Lower lobe of right lung (tissue), 2 donors: ENCODE results near the gene ABCA7. TPM values are rescaled to one million over a fixed set of nuclear protein-coding genes. Genes with fewer than 3 reads are reported as not detected.

Source experiments
- ATAC-seq, 2 donors: fragments of 200-7000 bp; cut with Tn5 transposase; one replicate each; pipeline ENCODE4 v1.9.1; 2020 to 2022; ENCODE audit warnings: mild to moderate bottlenecking in 2 of 2, moderate library complexity in 2 of 2
- DNase-seq: peaks from one replicate; pipeline ENCODE4 v3.0.0-alpha.2; 2020
- H3K27ac ChIP-seq: fragments of 200-600 bp; one replicate; pipeline ENCODE4 v1.8.0; 2022
- H3K27me3 ChIP-seq: fragments of 200-600 bp; one replicate; pipeline ENCODE4 v1.8.0; 2022; ENCODE audit warnings: low read depth
- H3K36me3 ChIP-seq: fragments of 200-600 bp; one replicate; pipeline ENCODE4 v1.8.0; 2022; ENCODE audit warnings: mild to moderate bottlenecking
- H3K4me1 ChIP-seq: fragments of 200-600 bp; one replicate; pipeline ENCODE4 v1.8.0; 2022
- H3K4me3 ChIP-seq: fragments of 200-600 bp; one replicate; pipeline ENCODE4 v1.8.0; 2022; ENCODE audit warnings: mild to moderate bottlenecking
- H3K9me3 ChIP-seq: fragments of 200-600 bp; one replicate; pipeline ENCODE4 v1.8.0; 2022
- CTCF ChIP-seq: fragments of 200-600 bp; IDR thresholded peaks from one replicate; pipeline ENCODE4 v1.8.0; 2022; ENCODE audit warnings: antibody characterized with exemption, mild to moderate bottlenecking
- intact Hi-C: fragments of 100-400 bp; cut with DNase I; formaldehyde crosslinking; loops from one replicate; pipeline ENCODE4 v1.11.0; 2022
- total RNA-seq: library from RNA; stranded (reverse); fragmentation: NEBNext Ultra II Directional; extraction: Animal tissue kit (Norgen Biotek cat#: 25700); gene quantifications from one replicate; pipeline ENCODE4 v1.2.1, GENCODE V29; 2021
- donor health status: DM: no; HTN: yes; CAD: no; lungs with severe emphysema.

Gene ABCA7
- total RNA-seq, 1 donor from 2014 or later, result 53.3 TPM

DNA sequence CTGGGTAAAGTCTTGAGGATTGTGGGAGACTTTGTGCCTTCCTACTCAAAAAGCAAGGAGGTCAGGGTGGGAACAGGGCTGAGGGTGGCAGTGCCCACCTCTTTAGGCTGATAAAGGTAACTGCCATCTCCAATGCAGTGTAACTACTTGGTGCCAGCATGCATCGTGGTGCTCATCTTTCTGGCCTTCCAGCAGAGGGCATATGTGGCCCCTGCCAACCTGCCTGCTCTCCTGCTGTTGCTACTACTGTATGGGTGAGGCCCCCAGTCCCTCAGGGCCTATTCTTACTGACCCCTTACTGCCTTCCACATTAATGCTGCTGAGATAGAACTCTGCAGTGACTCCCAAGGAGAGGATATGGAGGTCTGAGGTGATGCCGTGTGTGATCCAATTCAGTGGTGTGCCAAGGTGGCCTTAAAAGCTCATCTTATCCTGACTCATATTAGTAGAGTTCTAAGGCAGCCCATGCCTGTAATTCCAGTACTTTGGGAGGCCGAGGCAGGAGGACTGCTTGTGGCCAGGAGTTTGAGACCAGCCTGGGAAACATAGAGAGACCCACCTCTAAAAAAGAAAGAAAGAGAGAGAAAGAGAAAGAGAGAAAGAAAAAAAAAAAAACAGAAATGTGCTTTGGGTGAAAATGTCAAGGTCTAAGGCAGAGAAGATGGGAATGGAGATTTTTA is 17.4 kb downstream of the ABCA7 start:
- no peak for DNase-seq
- peaks cover 6% of the 10 kb centered on the region for H3K36me3 ChIP-seq
- ATAC-seq, result peak; percentile 30 to 66
- peak; percentile 26 for TF ChIP-seq CTCF
- no peaks in the 10 kb centered on the region for H3K27me3 ChIP-seq
- intact Hi-C loops, result no loop called here
- H3K9me3 ChIP-seq, result peaks cover 20% of the 10 kb centered on the region
- no peak overlapping the region for H3K4me3 ChIP-seq
- no peaks in the 10 kb centered on the region for H3K4me1 ChIP-seq
- H3K27ac ChIP-seq, result no peak overlapping the region

DNA sequence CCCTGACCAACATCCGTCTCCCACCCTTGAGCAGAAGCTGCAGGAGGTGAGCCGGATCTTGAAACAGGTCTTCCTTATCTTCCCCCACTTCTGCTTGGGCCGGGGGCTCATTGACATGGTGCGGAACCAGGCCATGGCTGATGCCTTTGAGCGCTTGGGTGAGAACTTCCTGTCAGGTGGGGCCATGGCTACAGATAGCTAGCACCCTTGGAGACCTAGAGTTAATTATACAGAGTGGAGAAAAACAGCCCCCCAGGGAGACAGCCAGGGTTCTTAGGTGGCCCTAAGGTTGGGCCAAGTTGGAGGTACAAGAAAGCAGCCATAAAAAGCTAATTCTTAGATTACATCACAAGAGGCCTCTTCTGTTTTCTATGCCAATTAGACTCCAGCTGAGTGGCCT is 18.2 kb downstream of the ABCA7 start:
- Histone ChIP-seq H3K27ac (no peak overlapping the region), H3K36me3 (peaks cover 6% of the 10 kb centered on the region), H3K4me1 (no peaks in the 10 kb centered on the region), H3K27me3 (no peaks in the 10 kb centered on the region), H3K4me3 (no peak overlapping the region), H3K9me3 (peaks cover 20% of the 10 kb centered on the region)
- no peak for TF ChIP-seq CTCF
- ATAC-seq (no peak), DNase-seq (no peak)
- intact Hi-C loops, result no loop called here

DNA sequence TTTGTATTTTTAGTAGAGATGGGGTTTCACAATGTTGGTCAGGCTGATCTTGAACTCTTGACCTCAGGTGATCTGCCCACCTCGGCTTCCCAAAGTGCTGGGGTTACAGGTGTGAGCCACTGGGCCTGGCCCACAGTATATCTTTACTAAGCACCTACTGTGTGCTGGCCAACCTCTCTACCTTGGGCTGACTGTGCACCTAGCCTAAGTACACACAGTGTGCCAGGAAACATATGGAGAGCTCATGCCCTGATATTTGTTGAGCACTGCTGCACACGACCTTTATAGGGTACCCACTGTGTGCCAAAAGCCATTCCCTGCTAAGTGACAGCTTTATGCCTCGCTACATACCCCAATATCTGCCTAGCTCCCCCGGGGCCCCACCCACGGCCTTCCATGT is 20.8 kb downstream of the ABCA7 start:
- H3K27me3 ChIP-seq, result no peaks in the 10 kb centered on the region
- no peak for DNase-seq
- H3K27ac ChIP-seq, result no peak overlapping the region
- peaks cover 13% of the 10 kb centered on the region for H3K4me1 ChIP-seq
- no peak for TF ChIP-seq CTCF
- H3K4me3 ChIP-seq, result no peak overlapping the region
- H3K9me3 ChIP-seq, result peaks cover 20% of the 10 kb centered on the region
- no peak for ATAC-seq
- H3K36me3 ChIP-seq, result no peaks in the 10 kb centered on the region
- intact Hi-C loops, result no loop called here

DNA sequence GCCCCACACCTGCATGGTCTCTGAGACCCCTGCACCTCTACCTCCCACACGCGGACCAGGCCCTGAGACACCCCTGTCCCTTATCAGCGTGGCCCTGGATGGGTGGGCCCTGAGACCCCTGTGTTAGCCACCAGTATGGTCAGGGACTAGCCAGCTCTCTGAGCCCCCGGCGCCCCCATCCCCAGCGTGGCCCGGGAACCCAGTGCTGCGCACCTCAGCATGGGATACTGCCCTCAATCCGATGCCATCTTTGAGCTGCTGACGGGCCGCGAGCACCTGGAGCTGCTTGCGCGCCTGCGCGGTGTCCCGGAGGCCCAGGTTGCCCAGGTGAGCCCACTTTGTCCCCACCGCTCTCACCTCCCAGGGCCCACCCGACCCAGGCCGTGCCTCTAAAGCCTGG is 22.1 kb downstream of the ABCA7 start:
- intact Hi-C loops, result no loop called here
- peaks cover 13% of the 10 kb centered on the region for H3K9me3 ChIP-seq
- no peak overlapping the region for H3K4me3 ChIP-seq
- H3K27me3 ChIP-seq, result no peaks in the 10 kb centered on the region
- H3K36me3 ChIP-seq, result no peaks in the 10 kb centered on the region
- peak; percentile 50 for DNase-seq
- no peak overlapping the region for H3K27ac ChIP-seq
- H3K4me1 ChIP-seq, result peaks cover 26% of the 10 kb centered on the region
- no peak for ATAC-seq
- TF ChIP-seq CTCF, result no peak

- Histone ChIP-seq H3K9me3 (peaks cover 8% of the 10 kb centered on the region), H3K4me3 (no peak overlapping the region), H3K27me3 (no peaks in the 10 kb centered on the region), H3K27ac (no peak overlapping the region), H3K36me3 (no peaks in the 10 kb centered on the region), H3K4me1 (peaks cover 31% of the 10 kb centered on the region)
- no peak for TF ChIP-seq CTCF
- DNase-seq (peak; percentile 56), ATAC-seq (no peak)
- intact Hi-C loops, result no loop called here
These were observed 22.6 kb downstream of the ABCA7 start for GRCh38 chr19:1062387-1063029.
